GM23338 (cell line): Measurements from ENCODE around the gene OR6N1. TPM values are rescaled to one million over a fixed set of nuclear protein-coding genes. Genes with fewer than 3 reads are reported as not detected.

Source experiments
- ATAC-seq: fragments of 200-7000 bp; cut with Tn5 transposase; 3 replicates; pipeline ENCODE4 v1.9.1; 2020
- DNase-seq: peaks from one replicate; pipeline ENCODE4 v3.0.0-alpha.2; 2015; ENCODE audit warnings: low spot score
- H2AFZ ChIP-seq: fragments of 200-600 bp; sonication (generic); 2 replicates; pipeline ENCODE4 v1.8.0; 2016; ENCODE audit warnings: antibody characterized with exemption, mild to moderate bottlenecking, moderate library complexity
- H3F3A ChIP-seq: fragments of 200-600 bp; sonication (generic); replicated peaks from 2 replicates; pipeline ENCODE4 v1.8.0; 2017; ENCODE audit warnings: antibody characterized with exemption, mixed run types, low read depth
- H3K27ac ChIP-seq: fragments of 200-600 bp; sonication (generic); 2 replicates; pipeline ENCODE4 v1.6.1; 2016; ENCODE audit warnings: low read depth
- H3K27me3 ChIP-seq: fragments of 200-600 bp; sonication (generic); 2 replicates; pipeline ENCODE4 v1.8.0; 2016; ENCODE audit warnings: mild to moderate bottlenecking, mixed run types, moderate library complexity; ENCODE audit not compliant: insufficient read depth
- H3K36me3 ChIP-seq: fragments of 200-600 bp; sonication (generic); 2 replicates; pipeline ENCODE4 v1.8.0; 2016; ENCODE audit warnings: mild to moderate bottlenecking; ENCODE audit not compliant: insufficient read depth
- H3K4me1 ChIP-seq: fragments of 200-600 bp; sonication (generic); 2 replicates; pipeline ENCODE4 v1.8.0; 2016; ENCODE audit warnings: mild to moderate bottlenecking, moderate library complexity; ENCODE audit not compliant: insufficient read depth
- H3K4me2 ChIP-seq: fragments of 200-600 bp; sonication (generic); 2 replicates; pipeline ENCODE4 v1.7.1; 2017; ENCODE audit warnings: mixed run types
- H3K4me3 ChIP-seq: fragments of 200-600 bp; sonication (generic); 2 replicates; pipeline ENCODE4 v1.6.1; 2016; ENCODE audit warnings: mixed run types
- H3K79me2 ChIP-seq: fragments of 200-600 bp; sonication (generic); replicated peaks from 2 replicates; pipeline ENCODE4 v1.8.0; 2017; ENCODE audit warnings: mild to moderate bottlenecking; ENCODE audit not compliant: insufficient read depth
- H3K9me2 ChIP-seq: fragments of 200-600 bp; sonication (generic); 2 replicates; pipeline ENCODE4 v1.8.0; 2017; ENCODE audit not compliant: insufficient read depth
- H4K20me1 ChIP-seq: fragments of 200-600 bp; sonication (generic); replicated peaks from 2 replicates; pipeline ENCODE4 v1.8.0; 2017; ENCODE audit warnings: mild to moderate bottlenecking; ENCODE audit not compliant: insufficient read depth
- H3K27ac Mint-ChIP-seq: 2 replicates; pipeline ENCODE4 v1.8.0; 2020; ENCODE audit warnings: inconsistent platforms, mild to moderate bottlenecking, moderate library complexity, mixed read lengths
- H3K27me3 Mint-ChIP-seq: 3 replicates; pipeline ENCODE4 v1.8.0; 2022; ENCODE audit warnings: low read depth, mild to moderate bottlenecking, moderate library complexity, mixed read lengths, inconsistent platforms; ENCODE audit not compliant: insufficient read depth, poor library complexity
- H3K36me3 Mint-ChIP-seq: 3 replicates; pipeline ENCODE4 v1.8.0; 2021; ENCODE audit warnings: low read depth, mild to moderate bottlenecking, inconsistent platforms, moderate library complexity, mixed read lengths
- H3K4me1 Mint-ChIP-seq: 3 replicates; pipeline ENCODE4 v1.8.0; 2020; ENCODE audit warnings: mild to moderate bottlenecking, inconsistent platforms, mixed read lengths
- H3K4me3 Mint-ChIP-seq: 3 replicates; pipeline ENCODE4 v1.8.0; 2021; ENCODE audit warnings: moderate library complexity, mild to moderate bottlenecking, inconsistent platforms, mixed read lengths
- H3K9me3 Mint-ChIP-seq: 3 replicates; pipeline ENCODE4 v1.8.0; 2020; ENCODE audit warnings: moderate library complexity, mild to moderate bottlenecking, inconsistent platforms, mixed read lengths
- CREB1 ChIP-seq: fragments of 250-450 bp; sonication (Bioruptor Pico); IDR thresholded peaks from 2 replicates; pipeline ENCODE4 v1.5.0; 2020; ENCODE audit warnings: low read depth, mild to moderate bottlenecking, moderate library complexity
- CTCF ChIP-seq, 2 experiments: fragments of 200-600 bp in 1 of 2; sonication (generic) in 1 of 2; conservative IDR thresholded peaks; 2 replicates each; pipeline versions ENCODE4 v1.5.1 to v1.6.1; 2016 to 2017; ENCODE audit warnings: antibody characterized with exemption in 2 of 2, low read depth in 2 of 2, mild to moderate bottlenecking in 2 of 2, moderate library complexity in 1 of 2
- ETS1 ChIP-seq: IDR thresholded peaks from 2 replicates; pipeline ENCODE4 v1.6.1; 2016; ENCODE audit warnings: antibody characterized with exemption
- EZH2 ChIP-seq: fragments of 200-600 bp; sonication (generic); IDR thresholded peaks from one replicate; pipeline ENCODE4 v1.8.0; 2017; ENCODE audit warnings: antibody characterized with exemption, mild to moderate bottlenecking, low read depth; ENCODE audit not compliant: unreplicated experiment
- EZH2phosphoT487 ChIP-seq: fragments of 200-600 bp; sonication (generic); IDR thresholded peaks from one replicate; pipeline ENCODE4 v1.8.1; 2018; ENCODE audit warnings: antibody characterized with exemption; ENCODE audit not compliant: unreplicated experiment
- JUNB ChIP-seq: IDR thresholded peaks from one replicate; pipeline ENCODE4 v1.6.1; 2016; ENCODE audit warnings: antibody characterized with exemption; ENCODE audit not compliant: unreplicated experiment
- POLR2AphosphoS5 ChIP-seq: IDR thresholded peaks from 2 replicates; pipeline ENCODE4 v1.6.1; 2016; ENCODE audit warnings: antibody characterized with exemption, low read depth
- STAT1 ChIP-seq: IDR thresholded peaks from one replicate; pipeline ENCODE4 v1.6.1; 2016; ENCODE audit warnings: antibody characterized with exemption; ENCODE audit not compliant: unreplicated experiment
- ZNF114 ChIP-seq: fragments of 250-450 bp; sonication (Bioruptor Pico); IDR thresholded peaks from 2 replicates; pipeline ENCODE4 v1.5.0; 2020; ENCODE audit warnings: mild to moderate bottlenecking, moderate library complexity
- ZNF331 ChIP-seq: fragments of 250-450 bp; sonication (Bioruptor Pico); IDR thresholded peaks from 2 replicates; pipeline ENCODE4 v1.5.0; 2020; ENCODE audit warnings: low read depth, mild to moderate bottlenecking, moderate library complexity
- polyA plus RNA-seq: library from polyadenylated mRNA; unstranded; fragments of >200 nt; fragmentation: Nextera tagmentation; extraction: Ambion mirVana; gene quantifications from 2 replicates; pipeline ENCODE4 v1.2.1, GENCODE V29; 2016
- total RNA-seq: library from RNA; depleted of rRNA; stranded (reverse); fragments of >200 nt; shearing (Covaris generic); gene quantifications from 2 replicates; pipeline ENCODE4 v1.2.3, GENCODE V29; 2014

Gene OR6N1
- total and polyA plus RNA-seq, 2 experiments from 2014 or later, result not detected

DNA sequence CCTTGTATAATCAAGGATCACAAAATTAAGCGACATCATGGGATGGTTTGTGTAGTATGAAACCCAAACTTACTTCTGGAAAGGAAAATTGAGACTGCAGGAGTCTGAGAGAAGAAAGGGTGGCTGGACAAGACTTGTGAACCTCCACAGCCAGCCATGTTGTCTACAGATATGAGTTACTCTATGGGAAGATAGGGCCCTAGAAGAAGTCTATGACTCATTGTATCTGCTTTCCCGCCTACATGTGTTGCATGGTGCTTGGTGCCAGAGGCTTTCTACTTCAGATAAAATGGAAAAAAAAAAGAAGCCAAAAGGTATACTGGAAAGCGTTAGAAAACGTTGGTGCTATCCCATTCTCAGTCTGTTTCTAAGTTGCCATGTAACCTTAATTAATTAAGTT is 27.7 kb upstream of the OR6N1 start (continued):
- no peak for TF ChIP-seq ETS1

- DNase-seq (no peak), ATAC-seq (no peak)
- Mint-ChIP-seq H3K4me1 (no peaks in the 10 kb centered on the region; the same call in 2 of the 3 replicates), H3K4me3 (no peak overlapping the region), H3K27me3 (peaks cover 2% of the 10 kb centered on the region), H3K9me3 (no peaks in the 10 kb centered on the region), H3K36me3 (no peaks in the 10 kb centered on the region), H3K27ac (no peak overlapping the region)
- Histone ChIP-seq H3K36me3 (no peaks in the 10 kb centered on the region), H3K4me3 (no peak overlapping the region), H2AFZ (no peak overlapping the region), H3F3A (no peaks in the 10 kb centered on the region), H4K20me1 (no peaks in the 10 kb centered on the region), H3K4me1 (no peaks in the 10 kb centered on the region), H3K4me2 (no peak overlapping the region), H3K27me3 (no peaks in the 10 kb centered on the region), H3K9me2 (no peaks in the 10 kb centered on the region), H3K27ac (no peak overlapping the region), H3K79me2 (no peaks in the 10 kb centered on the region)
- TF ChIP-seq JUNB, result no peak
- TF ChIP-seq EZH2phosphoT487, result no peak
- no peak for TF ChIP-seq ZNF331
- TF ChIP-seq CTCF (conservative IDR thresholded peaks at IDR 0.05; ENCODE audit: low read depth in 2 of 2), result no peak; a peak in 1 of 4 replicates
- no peak for TF ChIP-seq CREB1 (CRISPR knock-in tag)
- no peak for TF ChIP-seq EZH2
- no peak for TF ChIP-seq POLR2AphosphoS5
Observed at GRCh38 chr1:158798531-158798930, 26.5 kb upstream of the OR6N1 start.

- no peak overlapping the region for H2AFZ ChIP-seq
- no peak overlapping the region for H3K4me3 ChIP-seq
- no peaks in the 10 kb centered on the region for H4K20me1 ChIP-seq
- ATAC-seq, result peak; percentile 60
- H3K36me3 Mint-ChIP-seq, result no peaks in the 10 kb centered on the region
- no peaks in the 10 kb centered on the region for H3K27me3 Mint-ChIP-seq
- no peak overlapping the region for H3K4me3 Mint-ChIP-seq
- no peaks in the 10 kb centered on the region for H3K36me3 ChIP-seq
- no peaks in the 10 kb centered on the region for H3K9me3 Mint-ChIP-seq
- no peak overlapping the region for H3K4me2 ChIP-seq
- H3K79me2 ChIP-seq, result no peaks in the 10 kb centered on the region
- no peaks in the 10 kb centered on the region; the same call in 2 of the 3 replicates for H3K4me1 Mint-ChIP-seq
- no peaks in the 10 kb centered on the region for H3K4me1 ChIP-seq
- peak; percentile 8 for DNase-seq
- no peak overlapping the region for H3K27ac ChIP-seq
- H3K9me2 ChIP-seq, result no peaks in the 10 kb centered on the region
- H3F3A ChIP-seq, result no peaks in the 10 kb centered on the region
- H3K27ac Mint-ChIP-seq, result no peak overlapping the region; the same call in 1 of the 2 replicates
- H3K27me3 ChIP-seq, result no peaks in the 10 kb centered on the region
- TF ChIP-seq EZH2phosphoT487, result no peak
- no peak for TF ChIP-seq EZH2
- TF ChIP-seq CTCF (conservative IDR thresholded peaks at IDR 0.05; ENCODE audit: low read depth in 2 of 2), result no peak
- no peak for TF ChIP-seq JUNB
- TF ChIP-seq CREB1 (CRISPR knock-in tag), result no peak
- no peak for TF ChIP-seq ZNF114 (CRISPR knock-in tag)
- TF ChIP-seq STAT1, result no peak
Observed at GRCh38 chr1:158794247-158794646, 22.3 kb upstream of the OR6N1 start.
